GM12878 (cell line): ENCODE results near the gene IFT27. TPM values are rescaled to one million over a fixed set of nuclear protein-coding genes. Genes with fewer than 3 reads are reported as not detected.

Experiments
- ATAC-seq: fragments of 200-7000 bp; cut with Tn5 transposase; 3 replicates; pipeline ENCODE4 v1.9.1; 2020; ENCODE audit warnings: mild to moderate bottlenecking, moderate library complexity
- BruUV-seq: library from RNA; stranded (reverse); fragments of 400-500 nt; replicated peaks from 2 replicates; lab custom pipeline; 2021; lab: Mats Ljungman, UMichigan
- CTCF ChIA-PET: fragments of 300-600 bp; sonication (Branson Sonifier 250); formaldehyde crosslinking; extraction: SDS; loops from one replicate; lab custom pipeline; 2021; ENCODE audit warnings: inconsistent platforms; lab: Yijun Ruan, JAX
- POLR2A ChIA-PET: fragments of 350-600 bp; formaldehyde crosslinking; extraction: SDS; loops from one replicate; lab custom pipeline; 2021; ENCODE audit warnings: inconsistent platforms; lab: Charles Lee
- RAD21 ChIA-PET: fragments of 300-600 bp; sonication (Branson Sonifier 250); formaldehyde crosslinking; loops from one replicate; lab custom pipeline; 2023; ENCODE audit warnings: antibody characterized with exemption; ENCODE audit not compliant: unreplicated experiment; lab: Charles Lee
- SMC1A ChIA-PET: fragments of 300-600 bp; sonication (Branson Sonifier 250); formaldehyde crosslinking; loops from one replicate; lab custom pipeline; 2023; ENCODE audit not compliant: unreplicated experiment, uncharacterized antibody; lab: Charles Lee
- DNase-seq: peaks from one replicate; pipeline ENCODE4 v3.0.0-alpha.2; 2011; ENCODE audit warnings: low read depth, low spot score
- FAIRE-seq: peaks from 3 replicates; lab custom pipeline; 2011; peaks lifted over from hg19 to GRCh38; lab: Jason Lieb, UNC
- H2AFZ ChIP-seq: 2 replicates; pipeline ENCODE4 v1.6.0; 2011; ENCODE audit warnings: low read depth, low read length, control low read depth; ENCODE audit not compliant: control insufficient read depth
- H3K27ac ChIP-seq: 2 replicates; pipeline ENCODE4 v1.5.1; 2011; ENCODE audit warnings: control low read depth; ENCODE audit not compliant: control insufficient read depth, insufficient read depth
- H3K27me3 ChIP-seq, 2 experiments: replicated peaks in 1 of 2; 2 replicates each; pipeline versions ENCODE4 v1.6.0 to v1.6.1; 2011; ENCODE audit warnings: low read length in 1 of 2; ENCODE audit not compliant: control insufficient read depth in 2 of 2, insufficient read depth in 2 of 2
- H3K36me3 ChIP-seq, 2 experiments: 2 replicates each; pipeline ENCODE4 v1.5.1; 2011; ENCODE audit warnings: low read length in 1 of 2; ENCODE audit not compliant: control insufficient read depth in 2 of 2, insufficient read depth in 2 of 2
- H3K4me1 ChIP-seq: 2 replicates; pipeline ENCODE4 v1.6.1; 2011; ENCODE audit warnings: mild to moderate bottlenecking, low read length, moderate library complexity, mixed read lengths; ENCODE audit not compliant: control insufficient read depth, insufficient read depth
- H3K4me2 ChIP-seq: 2 replicates; pipeline ENCODE4 v1.6.0; 2011; ENCODE audit warnings: control low read depth; ENCODE audit not compliant: control insufficient read depth, insufficient read depth
- H3K4me3 ChIP-seq: fragments of 200-600 bp; sonication (generic); 2 replicates; pipeline ENCODE4 v1.5.1; 2016
- H3K79me2 ChIP-seq: 2 replicates; pipeline ENCODE4 v1.6.0; 2011; ENCODE audit warnings: low read length; ENCODE audit not compliant: control insufficient read depth, insufficient read depth
- H3K9ac ChIP-seq: 2 replicates; pipeline ENCODE4 v1.8.0; 2011; ENCODE audit warnings: low read length, control low read depth, mixed read lengths; ENCODE audit not compliant: control insufficient read depth, insufficient read depth
- H3K9me3 ChIP-seq: replicated peaks from 3 replicates; pipeline ENCODE4 v1.5.1; 2011; ENCODE audit warnings: mild to moderate bottlenecking, low read length; ENCODE audit not compliant: control insufficient read depth, insufficient read depth
- H4K20me1 ChIP-seq: 2 replicates; pipeline ENCODE4 v1.6.0; 2011; ENCODE audit not compliant: control insufficient read depth, insufficient read depth
- ATF7 ChIP-seq: fragments of 450-650 bp; IDR thresholded peaks from 2 replicates; pipeline ENCODE4 v1.6.1; 2016; ENCODE audit warnings: low read depth, mild to moderate bottlenecking
- BCL3 ChIP-seq: IDR thresholded peaks from 2 replicates; pipeline ENCODE4 v1.6.1; 2011; ENCODE audit warnings: borderline replicate concordance, low read depth, mild to moderate bottlenecking, moderate library complexity, low read length; ENCODE audit not compliant: insufficient read depth, poor library complexity, severe bottlenecking
- BHLHE40 ChIP-seq, 2 experiments: fragments of 450-650 bp in 1 of 2; IDR thresholded peaks; 2 replicates each; pipeline ENCODE4 v1.6.1; 2011 to 2017; ENCODE audit warnings: low read depth in 2 of 2, borderline replicate concordance in 1 of 2, improper control_type of control experiment in 1 of 2, low read length in 1 of 2, mild to moderate bottlenecking in 1 of 2
- CBX5 ChIP-seq: sonication (generic); IDR thresholded peaks from 2 replicates; pipeline ENCODE4 v1.6.1; 2016; ENCODE audit warnings: low read depth, moderate library complexity, mild to moderate bottlenecking, inconsistent platforms
- CTCF ChIP-seq, 3 experiments: IDR thresholded peaks in 2 of 3; conservative IDR thresholded peaks in 1 of 3; 2 replicates each; pipeline ENCODE4 v1.5.1; 2011; ENCODE audit warnings: low read depth in 3 of 3, low read length in 3 of 3, mild to moderate bottlenecking in 3 of 3, control low read depth in 2 of 3, moderate library complexity in 2 of 3, inconsistent platforms in 1 of 3, mixed read lengths in 1 of 3; ENCODE audit not compliant: control insufficient read depth in 2 of 3, insufficient read depth in 1 of 3; ENCODE audit errors: extremely low read depth in 1 of 3
- DPF2 ChIP-seq: fragments of 450-650 bp; IDR thresholded peaks from 2 replicates; pipeline ENCODE4 v1.6.1; 2017; ENCODE audit warnings: mild to moderate bottlenecking
- EP300 ChIP-seq, 2 experiments: fragments of 150-350 bp in 1 of 2; IDR thresholded peaks; 2 replicates each; pipeline ENCODE4 v1.6.1; 2011 to 2012; ENCODE audit warnings: low read depth in 2 of 2, low read length in 2 of 2, borderline replicate concordance in 1 of 2, improper control_type of control experiment in 1 of 2, inconsistent platforms in 1 of 2; ENCODE audit not compliant: control insufficient read depth in 1 of 2
- FOXK2 ChIP-seq: fragments of 450-650 bp; IDR thresholded peaks from 2 replicates; pipeline ENCODE4 v1.6.1; 2017; ENCODE audit warnings: mild to moderate bottlenecking, moderate library complexity
- GABPA ChIP-seq: IDR thresholded peaks from 2 replicates; pipeline ENCODE4 v1.6.1; 2014; ENCODE audit warnings: antibody characterized with exemption, low read depth, mild to moderate bottlenecking, inconsistent platforms
- IRF3 ChIP-seq: fragments of 450-650 bp; IDR thresholded peaks from 2 replicates; pipeline ENCODE4 v1.6.1; 2014; ENCODE audit warnings: mild to moderate bottlenecking
- KDM1A ChIP-seq: fragments of 200-600 bp; sonication (generic); IDR thresholded peaks from 2 replicates; pipeline ENCODE4 v1.6.1; 2016; ENCODE audit warnings: borderline replicate concordance
- MLLT1 ChIP-seq: fragments of 450-650 bp; IDR thresholded peaks from 2 replicates; pipeline ENCODE4 v1.6.1; 2016; ENCODE audit warnings: mild to moderate bottlenecking
- POLR2AphosphoS5 ChIP-seq: IDR thresholded peaks from 2 replicates; pipeline ENCODE4 v1.6.1; 2011; ENCODE audit warnings: mild to moderate bottlenecking, low read length, inconsistent platforms
- RUNX3 ChIP-seq: IDR thresholded peaks from 2 replicates; pipeline ENCODE4 v1.6.1; 2012; ENCODE audit warnings: low read length, inconsistent platforms
- SMARCA5 ChIP-seq: fragments of 450-650 bp; IDR thresholded peaks from 2 replicates; pipeline ENCODE4 v1.6.1; 2017; ENCODE audit warnings: mild to moderate bottlenecking
- SPI1 ChIP-seq: IDR thresholded peaks from 2 replicates; pipeline ENCODE4 v1.6.1; 2011; ENCODE audit warnings: low read depth, mild to moderate bottlenecking, low read length, moderate library complexity, borderline replicate concordance; ENCODE audit not compliant: insufficient read depth
- ZNF622 ChIP-seq: fragments of 450-650 bp; IDR thresholded peaks from 2 replicates; pipeline ENCODE4 v1.6.1; 2017; ENCODE audit warnings: mild to moderate bottlenecking, inconsistent platforms
- WGBS: methylation state at CpG from one replicate; pipeline ENCODE4 v1.1.6; 2016; ENCODE audit warnings: low lambda C conversion rate; ENCODE audit not compliant: insufficient replicate concordance, insufficient coverage; ENCODE audit errors: missing lambda C conversion rate; 5-methylcytosine and 5-hydroxymethylcytosine counted together
- in situ Hi-C: fragments of 300-500 bp; cut with MboI; formaldehyde crosslinking; loops from 9 replicates; pipeline ENCODE4 v1.14.3; 2018; ENCODE audit warnings: mixed read lengths
- intact Hi-C: fragments of 100-400 bp; cut with micrococcal nuclease; formaldehyde crosslinking; loops from one replicate; pipeline ENCODE4 v1.14.2; 2022; ENCODE audit not compliant: unreplicated experiment
- polyA plus RNA-seq, 11 experiments: library from polyadenylated mRNA; depleted of rRNA in 4 of 11; unstranded in 6 of 11; stranded (reverse) in 5 of 11; fragments of >200 nt; fragmentation: Nextera tagmentation in 4 of 11; fragmentation: Illumina TruSeq in 1 of 11; extraction: Ambion mirVana in 4 of 11; extraction: Trizol in 1 of 11; gene quantifications; 1 replicate in 1 of 11; 2 replicates in 10 of 11; pipeline versions ENCODE4 v1.2.1 to v1.2.3, GENCODE V29; 2011 to 2016; ENCODE audit warnings: inconsistent platforms in 2 of 11, missing spikeins in 2 of 11, low read depth in 1 of 11
- total RNA-seq, 4 experiments: library from RNA; depleted of rRNA in 3 of 4; stranded (reverse); fragments of >200 nt in 3 of 4; fragmentation: Illumina TruSeq in 1 of 4; extraction: Trizol in 1 of 4; gene quantifications; 2 replicates each; pipeline versions ENCODE4 v1.2.1 to v1.2.3, GENCODE V29; 2013 to 2021

The IFT27 gene
- total and polyA plus RNA-seq, 10 of the 15 experiments (the other 5 are each of a cell fraction or from before 2014, with no cell fraction given), result 2.7 to 32.5 (median 10.2) TPM

- no peak overlapping the region for H3K27ac ChIP-seq
- WGBS, result 40% methylated on average over 3 of the region's 3 CpGs
- ChIA-PET SMC1A (no interaction called here), POLR2A (no interaction called here), RAD21 (no interaction called here), CTCF (no interaction called here)
- no TSS peak for BruUV-seq
- H3K4me3 ChIP-seq, result no peak overlapping the region
- FAIRE-seq, result no peak
- H3K36me3 ChIP-seq, result no peaks in the 10 kb centered on the region
- no peaks in the 10 kb centered on the region for H3K79me2 ChIP-seq
- in situ Hi-C loops (no loop called here), intact Hi-C loops (no loop called here)
- no peaks in the 10 kb centered on the region for H3K4me1 ChIP-seq
- peaks cover 6 to 11% of the 10 kb centered on the region in 2 experiments for H3K27me3 ChIP-seq
- DNase-seq, result no peak
- no peak overlapping the region for H3K9ac ChIP-seq
- ATAC-seq, result no peak
- no peaks in the 10 kb centered on the region for H3K9me3 ChIP-seq
- TF ChIP-seq FOXK2 (no peak), IRF3 (no peak), ATF7 (no peak), MLLT1 (no peak), CBX5 (no peak), BCL3 (no peak), BHLHE40 (IDR thresholded peaks at IDR 0.05; ENCODE audit: borderline replicate concordance in 1 of 2, low read depth in 2 of 2, low read length in 1 of 2) (no peak), ZNF622 (no peak), SMARCA5 (no peak), SPI1 (no peak), DPF2 (no peak), POLR2AphosphoS5 (no peak), GABPA (no peak), KDM1A (no peak), RUNX3 (no peak), EP300 (IDR thresholded peaks at IDR 0.05; ENCODE audit: borderline replicate concordance in 1 of 2, control insufficient read depth in 1 of 2, low read depth in 2 of 2, low read length in 2 of 2) (no peak), CTCF (IDR thresholded peaks at IDR 0.05 in 2 of 3, conservative IDR thresholded peaks at IDR 0.05 in 1 of 3; ENCODE audit: control insufficient read depth in 2 of 3, extremely low read depth in 1 of 3, insufficient read depth in 1 of 3, low read depth in 3 of 3, low read length in 3 of 3) (no peak)
- H3K4me2 ChIP-seq, result no peak overlapping the region
- H2AFZ ChIP-seq, result no peak overlapping the region
- H4K20me1 ChIP-seq, result no peaks in the 10 kb centered on the region
Observed at GRCh38 chr22:36811094-36811800, 35.3 kb upstream of the IFT27 start.
